C4-2B (cell line): Measurements from ENCODE around the gene PPFIA3.
"Not testable (repeated sequence)": the region's sequence is repeated elsewhere in the genome, so short reads cannot be mapped to it uniquely, and the experiment has no call there.

Experiments
- ZFX ChIP-seq: fragments of 450-650 bp; IDR thresholded peaks from 2 replicates; pipeline ENCODE4 v1.6.1; 2017
- TF ChIP-seq, protein P1 (sequence below): fragments of 450-650 bp; conservative IDR thresholded peaks from 2 replicates; pipeline ENCODE4 v1.5.1; 2017; ENCODE audit warnings: mild to moderate bottlenecking

DNA sequence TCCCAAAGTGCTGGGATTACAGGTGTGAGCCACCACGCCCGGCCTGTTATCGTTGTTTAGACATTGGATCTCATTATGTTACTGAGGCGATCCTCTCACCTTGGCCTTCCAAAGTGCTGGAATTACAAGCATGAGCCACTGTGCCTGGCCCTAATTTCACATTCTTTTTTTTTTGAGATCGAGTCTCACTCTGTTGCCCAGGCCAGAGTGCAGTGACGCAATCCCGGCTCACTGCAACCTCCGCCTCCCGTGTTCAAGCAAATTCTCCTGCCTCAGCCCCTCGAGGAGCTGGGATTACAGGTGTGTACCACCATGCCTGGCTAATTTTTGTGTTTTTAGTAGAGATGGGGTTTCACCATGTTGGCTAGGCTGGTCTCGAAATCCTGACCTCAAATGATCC, 3.9 kb downstream of the PPFIA3 start:
- TF ChIP-seq, protein P1, sequence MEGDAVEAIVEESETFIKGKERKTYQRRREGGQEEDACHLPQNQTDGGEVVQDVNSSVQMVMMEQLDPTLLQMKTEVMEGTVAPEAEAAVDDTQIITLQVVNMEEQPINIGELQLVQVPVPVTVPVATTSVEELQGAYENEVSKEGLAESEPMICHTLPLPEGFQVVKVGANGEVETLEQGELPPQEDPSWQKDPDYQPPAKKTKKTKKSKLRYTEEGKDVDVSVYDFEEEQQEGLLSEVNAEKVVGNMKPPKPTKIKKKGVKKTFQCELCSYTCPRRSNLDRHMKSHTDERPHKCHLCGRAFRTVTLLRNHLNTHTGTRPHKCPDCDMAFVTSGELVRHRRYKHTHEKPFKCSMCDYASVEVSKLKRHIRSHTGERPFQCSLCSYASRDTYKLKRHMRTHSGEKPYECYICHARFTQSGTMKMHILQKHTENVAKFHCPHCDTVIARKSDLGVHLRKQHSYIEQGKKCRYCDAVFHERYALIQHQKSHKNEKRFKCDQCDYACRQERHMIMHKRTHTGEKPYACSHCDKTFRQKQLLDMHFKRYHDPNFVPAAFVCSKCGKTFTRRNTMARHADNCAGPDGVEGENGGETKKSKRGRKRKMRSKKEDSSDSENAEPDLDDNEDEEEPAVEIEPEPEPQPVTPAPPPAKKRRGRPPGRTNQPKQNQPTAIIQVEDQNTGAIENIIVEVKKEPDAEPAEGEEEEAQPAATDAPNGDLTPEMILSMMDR = not testable (repeated sequence)
- not testable (repeated sequence) for TF ChIP-seq ZFX
